ENCODE data around the gene BPGM. TPM values are rescaled to one million over a fixed set of nuclear protein-coding genes. Genes with fewer than 3 reads are reported as not detected.

The BPGM gene
- total and polyA plus RNA-seq, 7 donors: 10.1 to 55.7 (median 14.9) TPM

DNA sequence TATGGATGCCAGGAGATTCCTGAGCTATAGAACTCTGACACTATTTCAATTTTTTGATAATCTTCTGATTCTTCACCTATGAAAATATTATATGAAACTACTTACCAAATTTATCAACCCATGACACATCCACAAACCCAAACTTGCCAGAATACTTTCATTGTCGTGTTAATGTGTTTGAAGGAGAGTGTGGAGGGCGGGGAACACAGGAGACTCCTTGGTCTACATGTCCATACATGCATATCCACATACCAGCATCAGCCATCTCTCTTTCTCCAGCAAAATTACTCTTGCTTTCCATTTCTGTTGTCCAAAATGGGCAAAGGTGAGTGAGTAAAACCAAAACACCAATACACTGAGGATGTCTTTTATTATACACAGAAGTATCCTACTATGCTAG, 23.5 kb upstream of the BPGM start:
- Histone ChIP-seq H3K4me1 (no peaks in the 10 kb centered on the region), H3K27ac (no peak overlapping the region), H3K9me3 (no peaks in the 10 kb centered on the region), H3K36me3 (ENCODE audit: insufficient read depth in 1 of 2, low read depth in 1 of 2) (no peaks in the 10 kb centered on the region), H3K4me3 (no peak overlapping the region), H3K27me3 (ENCODE audit: insufficient read depth in 3 of 3, low read length in 2 of 3) (peaks cover under 1 to 6% (median 3%) of the 10 kb centered on the region in 3 donors)
- 67 to 72% (median 72%) methylated on average over 2 of the region's 2 CpGs for WGBS, 3 donors
- no peak for ATAC-seq
- intact Hi-C loops (cut with DNase I): no loop called here
- TF ChIP-seq, protein P1, sequence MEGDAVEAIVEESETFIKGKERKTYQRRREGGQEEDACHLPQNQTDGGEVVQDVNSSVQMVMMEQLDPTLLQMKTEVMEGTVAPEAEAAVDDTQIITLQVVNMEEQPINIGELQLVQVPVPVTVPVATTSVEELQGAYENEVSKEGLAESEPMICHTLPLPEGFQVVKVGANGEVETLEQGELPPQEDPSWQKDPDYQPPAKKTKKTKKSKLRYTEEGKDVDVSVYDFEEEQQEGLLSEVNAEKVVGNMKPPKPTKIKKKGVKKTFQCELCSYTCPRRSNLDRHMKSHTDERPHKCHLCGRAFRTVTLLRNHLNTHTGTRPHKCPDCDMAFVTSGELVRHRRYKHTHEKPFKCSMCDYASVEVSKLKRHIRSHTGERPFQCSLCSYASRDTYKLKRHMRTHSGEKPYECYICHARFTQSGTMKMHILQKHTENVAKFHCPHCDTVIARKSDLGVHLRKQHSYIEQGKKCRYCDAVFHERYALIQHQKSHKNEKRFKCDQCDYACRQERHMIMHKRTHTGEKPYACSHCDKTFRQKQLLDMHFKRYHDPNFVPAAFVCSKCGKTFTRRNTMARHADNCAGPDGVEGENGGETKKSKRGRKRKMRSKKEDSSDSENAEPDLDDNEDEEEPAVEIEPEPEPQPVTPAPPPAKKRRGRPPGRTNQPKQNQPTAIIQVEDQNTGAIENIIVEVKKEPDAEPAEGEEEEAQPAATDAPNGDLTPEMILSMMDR (IDR thresholded peaks at IDR 0.05): no peak
- no peak for DNase-seq

DNA sequence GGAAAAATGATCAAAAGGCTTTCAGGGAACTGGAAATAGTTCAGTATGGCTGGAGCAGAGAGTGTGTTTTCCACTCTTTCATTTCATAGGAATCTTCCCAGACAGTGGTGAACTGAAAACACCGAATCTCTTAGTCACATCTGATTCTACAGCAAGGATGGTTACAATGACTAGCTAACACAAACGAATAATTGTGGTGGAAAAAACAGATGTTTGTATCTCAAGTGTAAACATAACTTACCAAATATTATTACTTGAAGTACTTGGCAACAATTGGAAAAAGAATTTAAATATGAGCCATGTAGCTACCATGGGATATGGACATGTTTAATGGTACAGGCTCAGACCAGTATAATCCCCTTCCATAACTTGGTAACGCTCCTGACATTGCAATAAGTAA, 21.1 kb upstream of the BPGM start:
- Histone ChIP-seq H3K27ac (no peak overlapping the region), H3K27me3 (ENCODE audit: insufficient read depth in 3 of 3, low read length in 2 of 3) (peaks cover 3 to 6% (median 5%) of the 10 kb centered on the region in 3 donors), H3K9me3 (no peaks in the 10 kb centered on the region), H3K36me3 (ENCODE audit: insufficient read depth in 1 of 2, low read depth in 1 of 2) (no peaks in the 10 kb centered on the region), H3K4me3 (no peak overlapping the region), H3K4me1 (no peaks in the 10 kb centered on the region)
- ATAC-seq (no peak), DNase-seq (no peak)
- intact Hi-C loops (cut with DNase I): no loop called here
- TF ChIP-seq, protein P1 (IDR thresholded peaks at IDR 0.05): no peak
- 59 to 61% (median 60%) methylated on average over 3 of the region's 3 CpGs for WGBS, 3 donors

DNA sequence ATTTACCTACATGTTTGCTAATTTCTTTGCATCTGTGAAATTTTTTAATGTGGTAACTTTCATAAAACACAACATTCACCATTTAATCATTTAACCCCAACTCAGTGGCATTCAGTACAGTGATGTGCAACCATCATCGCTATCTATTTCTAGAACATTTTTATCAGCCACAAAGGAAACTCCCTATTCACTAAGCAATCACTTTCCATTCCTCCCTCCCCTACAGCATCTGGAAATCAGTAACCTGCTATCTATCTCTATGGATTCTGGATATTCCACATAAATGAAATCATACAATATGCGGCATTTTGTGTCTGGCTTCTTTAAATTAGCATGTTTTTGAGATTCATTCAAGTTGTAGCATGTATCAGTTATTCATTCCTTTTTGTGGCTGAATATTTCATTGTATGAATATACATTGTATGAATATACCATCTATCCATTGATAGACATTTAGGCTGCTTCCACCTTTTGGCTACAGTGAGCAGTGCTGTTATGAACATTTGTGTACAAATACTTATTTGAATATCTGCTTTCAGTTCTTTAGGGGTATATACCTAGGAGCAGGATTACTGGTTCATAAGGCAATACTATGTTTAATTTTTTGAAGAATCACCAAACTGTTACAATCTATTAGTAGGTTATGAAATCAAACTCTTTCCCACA, 19.4 kb upstream of the BPGM start:
- no peaks in the 10 kb centered on the region for H3K9me3 ChIP-seq
- H3K27me3 ChIP-seq (ENCODE audit: insufficient read depth in 3 of 3, low read length in 2 of 3): peaks cover 2 to 6% (median 5%) of the 10 kb centered on the region in 3 donors
- H3K36me3 ChIP-seq (ENCODE audit: insufficient read depth in 1 of 2, low read depth in 1 of 2): no peaks in the 10 kb centered on the region
- H3K27ac ChIP-seq: no peak overlapping the region
- TF ChIP-seq, protein P1 (IDR thresholded peaks at IDR 0.05): no peak
- no peak overlapping the region for H3K4me3 ChIP-seq
- no peak for ATAC-seq
- DNase-seq: no peak
- 60 to 93% (median 93%) methylated on average over 2 of the region's 2 CpGs for WGBS, 3 donors
- no peaks in the 10 kb centered on the region for H3K4me1 ChIP-seq
- intact Hi-C loops (cut with DNase I): no loop called here

- TF ChIP-seq, protein P1 (IDR thresholded peaks at IDR 0.05): no peak
- 0% methylated on average over 1 of the region's 1 CpG for WGBS, 3 donors
- intact Hi-C loops (cut with DNase I): no loop called here
- Histone ChIP-seq H3K9me3 (no peaks in the 10 kb centered on the region), H3K27ac (no peak overlapping the region), H3K4me3 (no peak overlapping the region), H3K27me3 (ENCODE audit: insufficient read depth in 3 of 3, low read length in 2 of 3) (peaks cover 0 to 6% (median 5%) of the 10 kb centered on the region in 3 donors), H3K4me1 (no peaks in the 10 kb centered on the region), H3K36me3 (ENCODE audit: insufficient read depth in 1 of 2, low read depth in 1 of 2) (no peaks in the 10 kb centered on the region)
- DNase-seq (no peak), ATAC-seq (no peak)
Observed at GRCh38 chr7:134627775-134628153, 18.9 kb upstream of the BPGM start.

- Histone ChIP-seq H3K9me3 (no peaks in the 10 kb centered on the region), H3K4me1 (no peaks in the 10 kb centered on the region), H3K27ac (no peak overlapping the region), H3K27me3 (ENCODE audit: insufficient read depth in 3 of 3, low read length in 2 of 3) (peaks cover 0 to 6% (median 5%) of the 10 kb centered on the region in 3 donors), H3K4me3 (no peak overlapping the region), H3K36me3 (ENCODE audit: insufficient read depth in 1 of 2, low read depth in 1 of 2) (no peaks in the 10 kb centered on the region)
- DNase-seq (no peak), ATAC-seq (no peak)
- TF ChIP-seq, protein P1 (IDR thresholded peaks at IDR 0.05): no peak
- intact Hi-C loops (cut with DNase I): no loop called here
Observed at GRCh38 chr7:134629445-134629844, 17.2 kb upstream of the BPGM start.

Measured in psoas muscle (tissue), 8 donors.